Stimulated activated memory B cell treated with anti-CD40 and anti-IgM and Interleukin-4, amounts not matched to agents 10 μg/mL and 1 μg/mL and 100 μg/mL, for 72 hours (primary cell): ENCODE results near the gene CAMKMT.

Source experiments
- ATAC-seq: fragments of 150-1000 bp; cut with Tn5 transposase; 2 replicates; pipeline ENCODE4 v1.10.0; 2021
- H3K27ac Mint-ChIP-seq: one replicate; pipeline ENCODE4 v1.8.0; 2022; ENCODE audit warnings: mild to moderate bottlenecking, mixed read lengths
- H3K27me3 Mint-ChIP-seq: one replicate; pipeline ENCODE4 v1.8.0; 2022; ENCODE audit warnings: mixed read lengths
- H3K36me3 Mint-ChIP-seq: one replicate; pipeline ENCODE4 v1.8.0; 2022; ENCODE audit warnings: mixed read lengths
- H3K4me1 Mint-ChIP-seq: one replicate; pipeline ENCODE4 v1.8.0; 2022; ENCODE audit warnings: mixed read lengths
- H3K4me3 Mint-ChIP-seq: one replicate; pipeline ENCODE4 v1.8.0; 2022; ENCODE audit warnings: mild to moderate bottlenecking, moderate library complexity, mixed read lengths
- H3K9me3 Mint-ChIP-seq: one replicate; pipeline ENCODE4 v1.8.0; 2022; ENCODE audit warnings: mixed read lengths

CAMKMT gene

GRCh38 chr2:44388877-44389276, 27.1 kb downstream of the CAMKMT start:
- no peak overlapping the region for H3K27ac Mint-ChIP-seq
- H3K27me3 Mint-ChIP-seq, result no peaks in the 10 kb centered on the region
- no peak overlapping the region for H3K4me3 Mint-ChIP-seq
- ATAC-seq, result no peak
- H3K36me3 Mint-ChIP-seq, result peaks cover 38% of the 10 kb centered on the region
- peaks cover 8% of the 10 kb centered on the region for H3K9me3 Mint-ChIP-seq
- peaks cover 29% of the 10 kb centered on the region for H3K4me1 Mint-ChIP-seq

- peaks cover 27% of the 10 kb centered on the region for H3K4me1 Mint-ChIP-seq
- peaks cover 28% of the 10 kb centered on the region for H3K36me3 Mint-ChIP-seq
- H3K4me3 Mint-ChIP-seq, result no peak overlapping the region
- no peak overlapping the region for H3K27ac Mint-ChIP-seq
- H3K27me3 Mint-ChIP-seq, result no peaks in the 10 kb centered on the region
- peaks cover 8% of the 10 kb centered on the region for H3K9me3 Mint-ChIP-seq
- no peak for ATAC-seq
Observed at GRCh38 chr2:44389895-44390294, 28.1 kb downstream of the CAMKMT start.

DNA sequence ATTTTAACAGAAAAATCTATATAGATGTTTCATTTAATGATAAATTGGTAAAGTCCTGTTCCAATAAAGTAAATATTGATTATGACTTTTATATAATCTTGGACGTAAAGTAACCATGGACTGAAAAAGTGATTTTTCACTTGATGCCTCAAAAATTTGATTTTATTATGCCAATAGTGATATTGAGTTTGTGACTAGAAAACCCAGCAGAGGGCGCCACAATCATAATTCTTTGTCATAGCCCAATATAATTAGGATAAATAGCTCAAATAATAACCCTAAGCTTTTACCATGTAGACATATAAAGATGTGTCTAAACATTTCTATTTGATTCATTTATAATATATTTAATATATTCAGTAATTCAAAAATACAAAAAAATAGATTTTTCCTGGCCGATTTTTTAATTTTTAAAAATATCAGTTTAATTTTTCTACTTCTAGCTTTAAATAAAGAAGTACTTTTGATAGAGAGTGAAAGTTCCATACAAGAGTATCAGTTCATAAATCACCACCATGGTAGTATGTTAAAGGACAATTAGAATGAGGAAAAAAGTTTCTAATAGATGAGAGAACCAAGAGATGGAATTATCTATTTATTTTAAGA, 30.7 kb downstream of the CAMKMT start:
- Mint-ChIP-seq H3K4me3 (no peak overlapping the region), H3K4me1 (peaks cover 9% of the 10 kb centered on the region), H3K36me3 (peaks cover 11% of the 10 kb centered on the region), H3K27me3 (no peaks in the 10 kb centered on the region), H3K9me3 (peaks cover 2% of the 10 kb centered on the region), H3K27ac (no peak overlapping the region)
- no peak for ATAC-seq

GRCh38 chr2:44397447-44398175, 35.9 kb downstream of the CAMKMT start:
- no peak for ATAC-seq
- Mint-ChIP-seq H3K4me1 (no peaks in the 10 kb centered on the region), H3K36me3 (peaks cover 8% of the 10 kb centered on the region), H3K9me3 (no peaks in the 10 kb centered on the region), H3K27ac (no peak overlapping the region), H3K4me3 (no peak overlapping the region), H3K27me3 (no peaks in the 10 kb centered on the region)

DNA sequence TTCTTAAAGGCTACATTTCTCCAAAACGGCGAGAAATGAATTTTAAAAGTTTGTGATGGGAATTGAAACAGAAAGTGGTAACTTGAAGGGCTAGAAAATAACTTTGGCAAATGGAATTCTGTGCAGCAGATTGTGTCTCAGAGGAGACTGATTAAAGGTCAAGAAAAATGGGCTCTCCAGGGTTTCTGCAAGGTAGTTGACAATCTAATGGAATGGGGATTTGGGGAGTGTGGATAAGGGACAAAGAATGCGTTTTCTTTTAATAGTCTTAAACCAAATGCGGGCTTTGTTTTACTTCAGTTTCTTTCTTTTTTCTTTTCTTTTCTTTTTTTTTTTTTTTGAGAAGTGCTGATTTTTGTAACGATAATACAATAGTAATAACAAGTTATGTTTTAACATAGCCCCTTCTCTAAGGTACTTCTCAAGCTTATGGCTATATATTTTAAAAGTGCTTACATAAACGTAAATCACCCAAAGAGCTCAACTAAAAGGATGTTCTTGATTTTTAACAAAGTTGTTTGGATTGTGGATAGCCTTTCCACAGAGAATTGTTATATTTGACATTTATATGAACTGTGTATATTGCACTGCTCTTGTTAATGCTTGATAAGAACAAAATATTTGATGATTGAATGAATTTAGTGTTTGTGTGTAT, 36.6 kb downstream of the CAMKMT start:
- Mint-ChIP-seq H3K36me3 (peaks cover 11% of the 10 kb centered on the region), H3K4me3 (no peak overlapping the region), H3K27ac (no peak overlapping the region), H3K4me1 (no peaks in the 10 kb centered on the region), H3K9me3 (no peaks in the 10 kb centered on the region), H3K27me3 (no peaks in the 10 kb centered on the region)
- ATAC-seq, result no peak

DNA sequence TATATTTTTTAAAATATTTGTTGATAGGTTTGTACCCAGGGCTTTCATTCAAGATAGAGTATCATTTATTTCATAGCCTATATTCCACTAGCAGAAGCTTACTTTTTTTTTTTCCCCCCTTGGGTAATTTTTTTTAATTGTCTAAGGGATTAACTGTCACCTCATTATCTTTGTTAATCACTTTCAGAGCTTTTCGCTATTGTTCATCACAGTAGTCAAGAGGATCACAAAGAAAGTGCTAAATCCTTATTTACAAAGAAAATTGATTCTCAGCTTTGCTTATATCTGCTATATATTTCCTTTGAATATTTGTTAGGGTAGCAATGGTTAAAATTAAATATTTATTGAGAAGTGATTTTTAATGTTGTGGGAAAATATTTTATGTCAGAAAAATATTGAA, 59.0 kb downstream of the CAMKMT start:
- H3K4me3 Mint-ChIP-seq, result no peak overlapping the region
- peaks cover 6% of the 10 kb centered on the region for H3K4me1 Mint-ChIP-seq
- no peak for ATAC-seq
- H3K27ac Mint-ChIP-seq, result no peak overlapping the region
- no peaks in the 10 kb centered on the region for H3K9me3 Mint-ChIP-seq
- no peaks in the 10 kb centered on the region for H3K27me3 Mint-ChIP-seq
- peaks cover 7% of the 10 kb centered on the region for H3K36me3 Mint-ChIP-seq

- Mint-ChIP-seq H3K36me3 (no peaks in the 10 kb centered on the region), H3K4me1 (no peaks in the 10 kb centered on the region), H3K27me3 (no peaks in the 10 kb centered on the region), H3K9me3 (no peaks in the 10 kb centered on the region), H3K27ac (no peak overlapping the region), H3K4me3 (no peak overlapping the region)
- ATAC-seq, result no peak
Observed at GRCh38 chr2:44424211-44424610, 62.5 kb downstream of the CAMKMT start.

- no peak overlapping the region for H3K27ac Mint-ChIP-seq
- H3K36me3 Mint-ChIP-seq, result peaks cover 3% of the 10 kb centered on the region
- no peaks in the 10 kb centered on the region for H3K27me3 Mint-ChIP-seq
- H3K4me1 Mint-ChIP-seq, result peaks cover 7% of the 10 kb centered on the region
- H3K9me3 Mint-ChIP-seq, result no peaks in the 10 kb centered on the region
- ATAC-seq, result no peak
- H3K4me3 Mint-ChIP-seq, result no peak overlapping the region
Observed at GRCh38 chr2:44429034-44429433, 67.3 kb downstream of the CAMKMT start.

DNA sequence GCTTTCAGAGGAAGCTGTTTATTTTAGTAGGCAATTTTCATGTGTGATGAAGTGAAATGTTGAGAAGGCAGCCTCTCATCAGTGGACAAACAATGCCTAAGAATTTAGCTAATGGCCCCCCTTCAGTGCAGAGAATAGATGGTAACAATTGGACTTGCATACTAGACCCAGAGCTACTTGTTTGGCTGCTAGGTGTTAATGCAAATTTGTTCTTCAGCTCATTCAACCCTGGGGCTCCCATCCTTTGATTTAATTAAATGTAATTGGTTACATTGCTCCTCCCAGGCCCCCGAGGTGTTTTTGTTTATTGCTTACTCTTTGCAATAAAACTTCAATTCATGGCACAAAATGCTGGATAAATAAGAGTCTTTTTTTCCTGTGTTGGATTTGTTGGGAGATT, 68.6 kb downstream of the CAMKMT start:
- peaks cover 7% of the 10 kb centered on the region for H3K4me1 Mint-ChIP-seq
- H3K9me3 Mint-ChIP-seq, result no peaks in the 10 kb centered on the region
- H3K27ac Mint-ChIP-seq, result no peak overlapping the region
- no peak for ATAC-seq
- H3K4me3 Mint-ChIP-seq, result no peak overlapping the region
- no peaks in the 10 kb centered on the region for H3K27me3 Mint-ChIP-seq
- peaks cover 10% of the 10 kb centered on the region for H3K36me3 Mint-ChIP-seq

DNA sequence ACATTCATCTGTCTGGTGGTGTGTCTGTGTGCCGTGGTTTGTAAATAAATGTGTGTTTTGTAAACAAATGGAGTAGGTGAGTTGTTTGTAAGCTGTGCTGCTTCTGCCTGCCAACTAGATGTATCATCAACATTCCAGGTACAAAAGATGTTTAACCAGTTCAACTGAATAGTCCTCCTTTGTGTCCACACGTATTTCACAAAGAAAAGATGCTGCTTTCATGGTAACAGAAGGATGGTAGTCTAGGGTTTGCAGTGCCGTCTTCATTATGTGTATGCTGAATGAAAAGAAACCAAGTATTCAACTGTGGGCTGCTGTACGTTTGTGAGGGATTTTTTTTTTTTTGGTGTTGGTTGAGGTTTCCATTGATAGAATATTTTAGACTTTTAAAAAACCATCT, 72.1 kb downstream of the CAMKMT start:
- H3K27ac Mint-ChIP-seq, result no peak overlapping the region
- peaks cover 7% of the 10 kb centered on the region for H3K4me1 Mint-ChIP-seq
- peaks cover 14% of the 10 kb centered on the region for H3K36me3 Mint-ChIP-seq
- ATAC-seq, result no peak
- no peaks in the 10 kb centered on the region for H3K9me3 Mint-ChIP-seq
- H3K27me3 Mint-ChIP-seq, result no peaks in the 10 kb centered on the region
- no peak overlapping the region for H3K4me3 Mint-ChIP-seq

- Mint-ChIP-seq H3K36me3 (peaks cover 42% of the 10 kb centered on the region), H3K4me3 (no peak overlapping the region), H3K27ac (no peak overlapping the region), H3K27me3 (no peaks in the 10 kb centered on the region), H3K9me3 (peaks cover 6% of the 10 kb centered on the region), H3K4me1 (no peaks in the 10 kb centered on the region)
- ATAC-seq, result no peak
Observed at GRCh38 chr2:44441200-44441599, 79.5 kb downstream of the CAMKMT start.

DNA sequence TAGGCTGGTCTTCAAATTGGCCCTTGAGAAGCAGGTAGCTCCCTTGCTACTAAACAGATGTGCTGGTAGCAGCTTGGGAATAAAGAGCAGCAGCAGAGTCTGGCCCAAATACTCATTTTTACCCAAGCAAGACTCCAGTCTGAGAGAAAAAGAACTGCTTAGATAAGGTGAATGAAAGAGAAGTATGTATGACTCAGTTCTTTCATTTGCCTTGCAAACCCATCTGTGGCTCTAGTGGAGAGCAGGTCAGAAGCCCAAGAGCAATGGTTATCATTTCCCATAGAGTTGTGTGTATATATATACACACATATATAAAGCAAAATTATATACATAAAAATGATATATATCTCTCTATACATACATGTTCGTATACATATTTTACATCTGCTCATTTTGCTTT, 80.3 kb downstream of the CAMKMT start:
- H3K4me1 Mint-ChIP-seq, result no peaks in the 10 kb centered on the region

GRCh38 chr2:44443517-44443916, 81.8 kb downstream of the CAMKMT start:
- Mint-ChIP-seq H3K9me3 (peaks cover 6% of the 10 kb centered on the region), H3K4me3 (no peak overlapping the region), H3K27me3 (no peaks in the 10 kb centered on the region), H3K27ac (no peak overlapping the region), H3K36me3 (peaks cover 48% of the 10 kb centered on the region), H3K4me1 (no peaks in the 10 kb centered on the region)
- no peak for ATAC-seq

More for the DNA sequence above, 80.3 kb downstream of the CAMKMT start:
- Mint-ChIP-seq H3K36me3 (peaks cover 49% of the 10 kb centered on the region), H3K4me3 (no peak overlapping the region), H3K9me3 (peaks cover 6% of the 10 kb centered on the region), H3K27me3 (no peaks in the 10 kb centered on the region), H3K27ac (no peak overlapping the region)
- no peak for ATAC-seq

DNA sequence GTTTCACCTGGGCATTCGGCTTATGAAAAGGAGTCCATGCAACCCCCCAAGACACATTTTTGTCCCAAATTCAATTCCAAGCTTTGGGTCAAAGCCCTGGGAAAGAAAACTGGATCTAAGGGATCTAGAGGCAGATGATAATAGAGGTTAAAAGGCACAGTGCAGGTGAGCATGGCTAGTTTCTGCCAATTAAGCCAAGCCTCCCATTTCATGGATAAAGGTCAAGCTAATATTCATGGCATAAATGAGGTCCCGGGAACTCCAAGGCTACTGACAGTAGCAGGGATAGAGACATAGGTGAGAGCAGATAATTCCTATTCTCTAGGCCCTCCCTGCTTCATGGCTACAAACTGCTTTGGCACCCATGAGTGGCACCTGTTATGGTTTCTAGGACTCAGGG, 83.1 kb downstream of the CAMKMT start:
- H3K36me3 Mint-ChIP-seq, result peaks cover 38% of the 10 kb centered on the region
- no peaks in the 10 kb centered on the region for H3K27me3 Mint-ChIP-seq
- H3K27ac Mint-ChIP-seq, result no peak overlapping the region
- no peak for ATAC-seq
- no peak overlapping the region for H3K4me3 Mint-ChIP-seq
- H3K4me1 Mint-ChIP-seq, result no peaks in the 10 kb centered on the region
- H3K9me3 Mint-ChIP-seq, result peaks cover 3% of the 10 kb centered on the region

- Mint-ChIP-seq H3K4me3 (no peak overlapping the region), H3K36me3 (peaks cover 26% of the 10 kb centered on the region), H3K27ac (no peak overlapping the region), H3K9me3 (peaks cover 3% of the 10 kb centered on the region), H3K27me3 (no peaks in the 10 kb centered on the region), H3K4me1 (no peaks in the 10 kb centered on the region)
- ATAC-seq, result no peak
Observed at GRCh38 chr2:44448860-44449527, 87.2 kb downstream of the CAMKMT start.
